CD4-positive, alpha-beta T cell (primary cell): Measurements from ENCODE around the gene ACAP1. TPM values are rescaled to one million over a fixed set of nuclear protein-coding genes. Genes with fewer than 3 reads are reported as not detected.

Experiments used
- ATAC-seq: fragments of 200-7000 bp; cut with Tn5 transposase; one replicate; pipeline ENCODE4 v1.10.0; 2022; ENCODE audit warnings: mild to moderate bottlenecking; ENCODE audit not compliant: poor library complexity
- CTCF ChIA-PET: fragments of 350-600 bp; sonication (Branson Sonifier 250); formaldehyde crosslinking; loops from one replicate; lab custom pipeline; 2021; ENCODE audit warnings: antibody characterized with exemption, inconsistent platforms; lab: Charles Lee
- POLR2A ChIA-PET: fragments of 350-600 bp; sonication (Branson Sonifier 250); formaldehyde crosslinking; loops from one replicate; lab custom pipeline; 2021; ENCODE audit warnings: antibody characterized with exemption, inconsistent platforms; lab: Charles Lee
- DNase-seq, 14 experiments: peaks; one replicate each; pipeline ENCODE4 v3.0.0-alpha.2; 2013 to 2020; ENCODE audit warnings: mixed read lengths in 2 of 14
- H3K27ac ChIP-seq, 2 donors: one replicate each; pipeline versions ENCODE4 v1.5.1 to v1.7.0; 2013; ENCODE audit warnings: low read length in 2 of 2, low read depth in 1 of 2, mild to moderate bottlenecking in 1 of 2
- H3K27me3 ChIP-seq, 2 experiments: 1 replicate in 1 of 2; 2 replicates in 1 of 2; pipeline versions ENCODE4 v1.6.1 to v1.7.0; 2013; ENCODE audit warnings: low read length in 2 of 2, control low read depth in 1 of 2, mild to moderate bottlenecking in 1 of 2, moderate library complexity in 1 of 2; ENCODE audit not compliant: insufficient read depth in 2 of 2, control insufficient read depth in 1 of 2
- H3K36me3 ChIP-seq: one replicate; pipeline ENCODE4 v1.6.1; 2013; ENCODE audit warnings: low read length, control low read depth; ENCODE audit not compliant: insufficient read depth
- H3K4me1 ChIP-seq: one replicate; pipeline ENCODE4 v1.6.1; 2013; ENCODE audit warnings: low read length, control low read depth; ENCODE audit not compliant: insufficient read depth
- H3K4me3 ChIP-seq: one replicate; pipeline ENCODE4 v1.5.1; 2013; ENCODE audit warnings: mild to moderate bottlenecking, low read length, moderate library complexity
- H3K9me3 ChIP-seq, 2 experiments: 1 replicate in 1 of 2; 2 replicates in 1 of 2; pipeline versions ENCODE4 v1.6.1 to v1.7.0; 2013; ENCODE audit warnings: low read length in 2 of 2, mild to moderate bottlenecking in 2 of 2, control low read depth in 1 of 2, moderate library complexity in 1 of 2; ENCODE audit not compliant: control insufficient read depth in 1 of 2, insufficient read depth in 1 of 2
- H3K27ac Mint-ChIP-seq: one replicate; pipeline ENCODE4 v1.8.0; 2020; ENCODE audit warnings: mixed read lengths
- H3K27me3 Mint-ChIP-seq: one replicate; pipeline ENCODE4 v1.8.0; 2021; ENCODE audit warnings: mixed read lengths
- H3K36me3 Mint-ChIP-seq: one replicate; pipeline ENCODE4 v1.8.0; 2021; ENCODE audit warnings: low read depth, mixed read lengths
- H3K4me1 Mint-ChIP-seq: one replicate; pipeline ENCODE4 v1.8.0; 2021; ENCODE audit warnings: low read depth, mixed read lengths
- H3K4me3 Mint-ChIP-seq: one replicate; pipeline ENCODE4 v1.8.0; 2020; ENCODE audit warnings: mild to moderate bottlenecking, mixed read lengths
- H3K9me3 Mint-ChIP-seq: one replicate; pipeline ENCODE4 v1.8.0; 2020; ENCODE audit warnings: mixed read lengths
- intact Hi-C, 2 experiments: fragments of 100-400 bp; cut with DNase I in 1 of 2; cut with micrococcal nuclease in 1 of 2; formaldehyde crosslinking; loops; one replicate each; pipeline versions ENCODE4 v1.15.1 to v1.9.0; 2023 to 2025; cut with DNase I, micrococcal nuclease
- total RNA-seq, 174 experiments: library from RNA in 2 of 174; stranded (reverse) in 2 of 174; gene quantifications; one replicate each; pipeline ENCODE4 v1.2.3 and lab custom pipeline; 2021 to 2026
- TF ChIP-seq, protein P1 (sequence below): fragments of 200-600 bp; IDR thresholded peaks from one replicate; pipeline ENCODE4 v1.8.0; 2022; ENCODE audit warnings: antibody characterized with exemption, mild to moderate bottlenecking

The ACAP1 gene
- total RNA-seq, 2 experiments from 2014 or later = 565 to 575 TPM

DNA sequence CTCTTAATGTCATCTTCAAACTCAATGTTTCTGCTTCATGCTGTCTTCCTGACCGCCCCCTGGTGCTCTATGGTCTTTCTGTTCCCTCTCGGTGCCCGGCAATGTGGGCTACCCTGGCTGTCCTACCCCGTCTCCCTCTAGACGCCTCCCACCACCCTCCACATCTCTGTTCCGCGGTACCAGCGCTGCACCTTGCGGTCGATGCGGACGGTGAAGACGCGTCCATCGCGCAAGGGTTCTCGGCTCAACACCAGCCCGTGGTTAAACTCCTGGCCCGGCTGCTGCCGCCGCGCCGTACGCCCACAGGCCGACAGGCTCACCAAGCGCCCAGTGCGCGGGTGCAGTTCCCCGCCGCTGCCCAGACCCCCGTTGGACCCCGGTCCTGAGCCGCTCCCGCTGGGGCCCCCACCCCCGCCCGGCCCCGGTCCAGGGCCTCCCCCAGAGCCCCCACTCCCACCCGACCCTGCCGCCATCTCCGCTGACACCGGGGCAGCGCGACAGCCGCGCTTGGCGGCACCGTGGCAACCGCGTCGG, 7.4 kb upstream of the ACAP1 start, which contains the start of gene NEURL4:
Gene NEURL4 (minus strand): TSS at position 496 of the 534 bp plus-strand sequence. CDS start 23 bp downstream, at position 473.
- peaks cover 58% of the 10 kb centered on the region for H3K4me1 ChIP-seq

GRCh38 chr17:7329374-7329996, 6.8 kb upstream of the ACAP1 start:
- Mint-ChIP-seq H3K9me3 (no peaks in the 10 kb centered on the region), H3K4me3 (peak overlapping the region; percentile 90), H3K36me3 (peaks cover 21% of the 10 kb centered on the region), H3K4me1 (peaks cover 47% of the 10 kb centered on the region), H3K27ac (peak overlapping the region; percentile 88), H3K27me3 (no peaks in the 10 kb centered on the region)
- Histone ChIP-seq H3K4me3 (peak overlapping the region; percentile 64), H3K27ac (peak overlapping the region; percentile 80 to 92), H3K27me3 (no peaks in the 10 kb centered on the region), H3K36me3 (peaks cover 16% of the 10 kb centered on the region), H3K4me1 (peaks cover 58% of the 10 kb centered on the region), H3K9me3 (no peaks in the 10 kb centered on the region)
- CTCF ChIA-PET = interaction anchor here (0.7 to 1.6 kb wide), 10 partner anchors 21 to 231 kb away, joined by 3 to 8 read pairs (median 4); partner anchors contain the start of genes SENP3 and SLC2A4
- ATAC-seq (peak; percentile 73), DNase-seq (peak; percentile 90 to 99 (median 94))
- intact Hi-C loops = loop anchor here (2.0 to 10.0 kb wide), 3 partner anchors 15 to 525 kb away; partner anchors contain the start of genes CYB5D1 (in 1 of the 2), GPS2 (in 1 of the 2), NAA38 (in 1 of the 2) and TMEM88 (in 1 of the 2)
- POLR2A ChIA-PET = interaction anchor here (0.7 to 4.1 kb wide), 30 partner anchors 9 to 966 kb away, joined by 3 to 46 read pairs (median 5); partner anchors contain the start of genes ACADVL, DLG4, DVL2 and FXR2
- TF ChIP-seq, protein P1, sequence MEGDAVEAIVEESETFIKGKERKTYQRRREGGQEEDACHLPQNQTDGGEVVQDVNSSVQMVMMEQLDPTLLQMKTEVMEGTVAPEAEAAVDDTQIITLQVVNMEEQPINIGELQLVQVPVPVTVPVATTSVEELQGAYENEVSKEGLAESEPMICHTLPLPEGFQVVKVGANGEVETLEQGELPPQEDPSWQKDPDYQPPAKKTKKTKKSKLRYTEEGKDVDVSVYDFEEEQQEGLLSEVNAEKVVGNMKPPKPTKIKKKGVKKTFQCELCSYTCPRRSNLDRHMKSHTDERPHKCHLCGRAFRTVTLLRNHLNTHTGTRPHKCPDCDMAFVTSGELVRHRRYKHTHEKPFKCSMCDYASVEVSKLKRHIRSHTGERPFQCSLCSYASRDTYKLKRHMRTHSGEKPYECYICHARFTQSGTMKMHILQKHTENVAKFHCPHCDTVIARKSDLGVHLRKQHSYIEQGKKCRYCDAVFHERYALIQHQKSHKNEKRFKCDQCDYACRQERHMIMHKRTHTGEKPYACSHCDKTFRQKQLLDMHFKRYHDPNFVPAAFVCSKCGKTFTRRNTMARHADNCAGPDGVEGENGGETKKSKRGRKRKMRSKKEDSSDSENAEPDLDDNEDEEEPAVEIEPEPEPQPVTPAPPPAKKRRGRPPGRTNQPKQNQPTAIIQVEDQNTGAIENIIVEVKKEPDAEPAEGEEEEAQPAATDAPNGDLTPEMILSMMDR = no peak

More for the DNA sequence above, 7.4 kb upstream of the ACAP1 start, which contains the start of gene NEURL4:
- ATAC-seq (peak; percentile 45), DNase-seq (peak in 7 of 14 experiments; percentile 17 to 70 (median 27))
- POLR2A ChIA-PET = interaction anchor here (0.8 to 4.1 kb wide), 22 partner anchors 8 to 358 kb away, joined by 3 to 46 read pairs (median 8); partner anchors contain the start of genes ACADVL, ACAP1, DLG4 and FXR2
- CTCF ChIA-PET = interaction anchor here (0.7 to 1.5 kb wide), 8 partner anchors 15 to 232 kb away, joined by 3 to 5 read pairs (median 4); partner anchors contain the start of genes SENP3 and SLC2A4
- no peaks in the 10 kb centered on the region for H3K9me3 Mint-ChIP-seq
- Histone ChIP-seq H3K9me3 (no peaks in the 10 kb centered on the region), H3K27ac (peak within 1 kb of the TSS; percentile 80 to 92), H3K27me3 (no peaks in the 10 kb centered on the region), H3K4me3 (peak within 1 kb of the TSS; percentile 64), H3K36me3 (peaks cover 20% of the 10 kb centered on the region)
- TF ChIP-seq, protein P1 = no peak
- H3K36me3 Mint-ChIP-seq = peaks cover 27% of the 10 kb centered on the region
- no peaks in the 10 kb centered on the region for H3K27me3 Mint-ChIP-seq
- intact Hi-C loops = loop anchor here (1.0 to 10.0 kb wide), 4 partner anchors 12 to 526 kb away; partner anchors contain the start of genes CYB5D1 (in 1 of the 2), GPS2 (in 1 of the 2), NAA38 (in 1 of the 2) and TMEM88 (in 1 of the 2)
- peaks cover 47% of the 10 kb centered on the region for H3K4me1 Mint-ChIP-seq
- H3K27ac Mint-ChIP-seq = peak within 1 kb of the TSS; percentile 88
- peak within 1 kb of the TSS; percentile 90 for H3K4me3 Mint-ChIP-seq
